DOHH2 (cell line): ENCODE results near the gene NME9.
A peak's percentile ranks its signal among the peaks of the same experiment; 100 is the strongest.

ENCODE experiments used
- H3F3A ChIP-seq: fragments of 200-600 bp; sonication (generic), shearing (Covaris generic); 2 replicates; pipeline ENCODE4 v1.6.0; 2016; ENCODE audit warnings: antibody characterized with exemption, mild to moderate bottlenecking; ENCODE audit not compliant: control insufficient read depth, insufficient read depth
- H3K27ac ChIP-seq: fragments of 200-600 bp; sonication (generic); 2 replicates; pipeline ENCODE4 v1.5.1; 2014; ENCODE audit warnings: low read depth, mild to moderate bottlenecking, low read length, moderate library complexity
- H3K27me3 ChIP-seq: fragments of 200-600 bp; sonication (generic); 2 replicates; pipeline ENCODE4 v1.6.1; 2014; ENCODE audit warnings: mild to moderate bottlenecking, low read length, mixed read lengths; ENCODE audit not compliant: control insufficient read depth
- H3K36me3 ChIP-seq: fragments of 200-600 bp; sonication (generic); 2 replicates; pipeline ENCODE4 v1.6.1; 2014; ENCODE audit warnings: mild to moderate bottlenecking, low read length, moderate library complexity, mixed read lengths; ENCODE audit not compliant: control insufficient read depth
- H3K4me1 ChIP-seq: fragments of 200-600 bp; sonication (generic); 2 replicates; pipeline ENCODE4 v1.6.1; 2014; ENCODE audit warnings: mild to moderate bottlenecking, low read length, mixed read lengths; ENCODE audit not compliant: control insufficient read depth
- H3K4me2 ChIP-seq: fragments of 200-600 bp; sonication (generic); 2 replicates; pipeline ENCODE4 v1.6.0; 2014; ENCODE audit warnings: mild to moderate bottlenecking, low read length, moderate library complexity
- H3K4me3 ChIP-seq: fragments of 200-600 bp; sonication (generic); 2 replicates; pipeline ENCODE4 v1.5.1; 2014; ENCODE audit warnings: mild to moderate bottlenecking, low read length, mixed read lengths
- H3K79me2 ChIP-seq: fragments of 200-600 bp; sonication (generic); 2 replicates; pipeline ENCODE4 v1.6.1; 2014; ENCODE audit warnings: mild to moderate bottlenecking, low read length, mixed read lengths; ENCODE audit not compliant: control insufficient read depth
- H3K9me2 ChIP-seq: fragments of 200-600 bp; sonication (generic); replicated peaks from 2 replicates; pipeline ENCODE4 v1.6.1; 2014; ENCODE audit warnings: mild to moderate bottlenecking, low read length, mixed read lengths; ENCODE audit not compliant: control insufficient read depth
- H3K9me3 ChIP-seq: fragments of 200-600 bp; sonication (generic); 2 replicates; pipeline ENCODE4 v1.6.1; 2014; ENCODE audit warnings: antibody characterized with exemption, low read length, mixed read lengths; ENCODE audit not compliant: control insufficient read depth, insufficient read depth
- H4K20me1 ChIP-seq: fragments of 200-600 bp; sonication (generic); 2 replicates; pipeline ENCODE4 v1.6.0; 2014; ENCODE audit warnings: low read depth, mild to moderate bottlenecking, antibody characterized with exemption, low read length, moderate library complexity; ENCODE audit not compliant: control insufficient read depth, insufficient read depth
- CTCF ChIP-seq: fragments of 200-600 bp; sonication (generic); IDR thresholded peaks from one replicate; pipeline ENCODE4 v1.5.1; 2014; ENCODE audit warnings: antibody characterized with exemption, mild to moderate bottlenecking, low read depth, low read length; ENCODE audit not compliant: poor library complexity, severe bottlenecking
- EZH2phosphoT487 ChIP-seq: fragments of 200-600 bp; sonication (generic); IDR thresholded peaks from 2 replicates; pipeline ENCODE4 v1.6.1; 2017; ENCODE audit warnings: borderline replicate concordance, mild to moderate bottlenecking, antibody characterized with exemption, low read length, moderate library complexity, mixed read lengths

NME9 gene, protein sequence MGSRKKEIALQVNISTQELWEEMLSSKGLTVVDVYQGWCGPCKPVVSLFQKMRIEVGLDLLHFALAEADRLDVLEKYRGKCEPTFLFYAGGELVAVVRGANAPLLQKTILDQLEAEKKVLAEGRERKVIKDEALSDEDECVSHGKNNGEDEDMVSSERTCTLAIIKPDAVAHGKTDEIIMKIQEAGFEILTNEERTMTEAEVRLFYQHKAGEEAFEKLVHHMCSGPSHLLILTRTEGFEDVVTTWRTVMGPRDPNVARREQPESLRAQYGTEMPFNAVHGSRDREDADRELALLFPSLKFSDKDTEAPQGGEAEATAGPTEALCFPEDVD

DNA sequence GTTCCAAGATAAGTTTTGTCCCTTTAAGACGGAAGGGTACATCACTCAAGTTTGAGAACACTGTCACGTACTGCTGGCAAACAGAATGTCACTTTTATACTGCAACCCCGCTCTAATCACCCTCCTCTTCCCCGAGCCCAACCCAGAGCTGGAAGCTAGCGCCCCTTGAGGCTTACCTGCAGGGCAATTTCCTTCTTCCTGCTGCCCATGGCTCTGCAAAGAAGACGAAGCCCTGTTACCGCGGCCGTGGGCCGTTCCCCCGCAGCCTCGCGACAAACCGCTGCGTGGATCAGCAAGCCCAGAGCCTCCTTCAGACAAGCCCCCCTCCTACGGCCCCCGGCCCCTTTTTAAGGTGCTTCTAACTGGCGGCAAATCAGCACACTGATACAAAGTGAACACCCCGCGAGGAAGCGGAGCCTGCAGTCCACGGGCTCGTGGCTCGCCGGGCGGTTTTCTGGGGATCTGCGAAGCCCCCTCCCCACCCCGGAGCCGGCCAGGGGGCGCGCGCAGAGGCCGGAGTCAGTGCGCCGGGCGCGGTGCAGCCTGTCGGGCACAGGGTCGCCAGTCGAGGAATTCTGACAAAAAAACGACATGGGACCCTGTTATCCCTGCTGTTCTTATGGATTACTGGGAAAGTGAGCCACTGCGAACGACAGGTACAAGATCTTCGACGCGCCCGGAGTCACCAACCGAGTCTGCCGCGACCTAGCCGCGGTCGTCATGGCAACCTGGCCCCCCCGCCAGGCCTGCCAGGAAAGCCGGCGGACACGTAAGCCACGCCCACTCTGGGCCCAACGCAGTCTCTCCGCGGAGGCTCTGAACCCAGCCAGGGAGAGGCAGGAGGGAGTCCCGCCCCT, at the start of gene NME9:
TSS of gene NME9 (minus strand) at position 725 of the 857 bp plus-strand sequence. CDS start at position 209, 516 bp downstream.
- Histone ChIP-seq H3K27me3 (peaks cover 11% of the 10 kb centered on the region), H3K4me2 (peak within 1 kb of the TSS; percentile 76), H3K79me2 (no peaks in the 10 kb centered on the region), H3K4me3 (peak within 1 kb of the TSS; percentile 72), H3K27ac (no peak within 1 kb of the TSS), H3K9me3 (no peaks in the 10 kb centered on the region), H4K20me1 (no peaks in the 10 kb centered on the region), H3K36me3 (no peaks in the 10 kb centered on the region), H3K4me1 (peaks cover 15% of the 10 kb centered on the region), H3K9me2 (no peaks in the 10 kb centered on the region), H3F3A (peaks cover 7% of the 10 kb centered on the region; the same call in 1 of the 2 replicates)
- TF ChIP-seq EZH2phosphoT487: no peak
- TF ChIP-seq CTCF: peak; percentile 83

DNA sequence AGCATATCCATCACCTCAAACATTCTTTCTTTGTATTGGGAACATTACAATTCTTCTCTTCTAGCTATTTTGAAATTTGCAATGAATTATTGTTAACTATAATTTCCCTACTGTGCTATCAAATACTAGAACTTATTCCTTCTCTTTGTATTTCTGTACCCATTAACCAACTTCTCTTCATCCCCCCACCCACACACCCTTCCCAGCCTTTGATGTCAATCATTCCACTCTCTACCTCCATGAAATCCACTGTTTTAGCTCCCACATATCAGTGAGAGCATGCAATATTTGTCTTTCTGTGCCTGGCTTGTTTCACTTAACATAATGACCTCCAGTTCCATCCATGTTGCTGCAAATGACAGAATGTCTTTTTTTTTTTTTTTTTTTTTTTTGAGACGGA, 49.3 kb upstream of the NME9 start:
- Histone ChIP-seq H3K4me1 (no peaks in the 10 kb centered on the region), H3K27me3 (peaks cover 36% of the 10 kb centered on the region), H3K9me2 (no peaks in the 10 kb centered on the region), H4K20me1 (no peaks in the 10 kb centered on the region), H3K4me2 (no peak overlapping the region), H3K36me3 (no peaks in the 10 kb centered on the region), H3K27ac (no peak overlapping the region), H3F3A (no peaks in the 10 kb centered on the region), H3K79me2 (no peaks in the 10 kb centered on the region), H3K9me3 (no peaks in the 10 kb centered on the region), H3K4me3 (no peak overlapping the region)
- TF ChIP-seq CTCF (no peak), EZH2phosphoT487 (no peak)

- TF ChIP-seq EZH2phosphoT487 (no peak), CTCF (no peak)
- Histone ChIP-seq H3K27me3 (peaks cover 34% of the 10 kb centered on the region), H3K4me1 (no peaks in the 10 kb centered on the region), H3K9me2 (no peaks in the 10 kb centered on the region), H3K4me2 (no peak overlapping the region), H4K20me1 (no peaks in the 10 kb centered on the region), H3K4me3 (no peak overlapping the region), H3F3A (no peaks in the 10 kb centered on the region), H3K79me2 (no peaks in the 10 kb centered on the region), H3K27ac (no peak overlapping the region), H3K36me3 (no peaks in the 10 kb centered on the region), H3K9me3 (no peaks in the 10 kb centered on the region)
These were observed 48.7 kb upstream of the NME9 start for GRCh38 chr3:138378331-138378730.
